Heart left ventricle (tissue), 16 donors: ENCODE results near the gene NKPD1. TPM values are rescaled to one million over a fixed set of nuclear protein-coding genes. Genes with fewer than 3 reads are reported as not detected.

Experiments used
- ATAC-seq, 4 donors: fragments of 200-7000 bp; cut with Tn5 transposase; one replicate each; pipeline ENCODE4 v1.9.1; 2020 to 2022; ENCODE audit warnings: moderate library complexity in 4 of 4, mild to moderate bottlenecking in 3 of 4, moderate number of reproducible peaks in 1 of 4
- DNase-seq, 5 donors: peaks; one replicate each; pipeline ENCODE4 v3.0.0-alpha.2; 2020
- H3K27ac ChIP-seq, 12 donors: fragments of 200-600 bp; sonication (generic) in 4 of 12; one replicate each; pipeline versions ENCODE4 v1.5.0 to v1.8.0; 2016 to 2022; ENCODE audit warnings: mild to moderate bottlenecking in 2 of 12
- H3K27me3 ChIP-seq, 9 donors: fragments of 200-600 bp; sonication (generic) in 2 of 9; one replicate each; pipeline versions ENCODE4 v1.5.1 to v1.8.0; 2016 to 2022; ENCODE audit warnings: mild to moderate bottlenecking in 3 of 9
- H3K36me3 ChIP-seq, 9 donors: fragments of 200-600 bp; sonication (generic) in 2 of 9; one replicate each; pipeline versions ENCODE4 v1.5.0 to v1.8.0; 2018 to 2022; ENCODE audit warnings: mild to moderate bottlenecking in 2 of 9
- H3K4me1 ChIP-seq, 12 donors: fragments of 200-600 bp; sonication (generic) in 4 of 12; one replicate each; pipeline versions ENCODE4 v1.5.0 to v1.8.0; 2016 to 2022; ENCODE audit warnings: mild to moderate bottlenecking in 3 of 12
- H3K4me3 ChIP-seq, 12 donors: fragments of 200-600 bp; sonication (generic) in 4 of 12; one replicate each; pipeline versions ENCODE4 v1.5.0 to v1.8.0; 2017 to 2022; ENCODE audit warnings: mild to moderate bottlenecking in 9 of 12, moderate library complexity in 4 of 12
- H3K9me3 ChIP-seq, 12 donors: fragments of 200-600 bp; sonication (generic) in 4 of 12; one replicate each; pipeline versions ENCODE4 v1.5.0 to v1.8.0; 2016 to 2022; ENCODE audit warnings: mild to moderate bottlenecking in 1 of 12
- POLR2A ChIP-seq, 2 donors: fragments of 450-650 bp; IDR thresholded peaks; one replicate each; pipeline ENCODE4 v1.6.1; 2017; ENCODE audit warnings: antibody characterized with exemption in 2 of 2, mild to moderate bottlenecking in 2 of 2, moderate library complexity in 2 of 2
- WGBS, 4 donors: extraction: QIAGEN DNeasy Blood & Tissue Kit in 2 of 4; methylation state at CpG; one replicate each; pipeline versions ENCODE4 v1.1.5 to v1.1.7; 2013 to 2018; 5-methylcytosine and 5-hydroxymethylcytosine counted together
- intact Hi-C, 10 donors: fragments of 100-400 bp; cut with DNase I; formaldehyde crosslinking; loops; one replicate each; pipeline versions ENCODE4 v1.11.1 to v1.14.2; 2022
- polyA plus RNA-seq, 2 donors: library from polyadenylated mRNA; stranded (reverse); fragments of 200-250 nt; gene quantifications; one replicate each; pipeline ENCODE4 v1.2.3, GENCODE V29; 2013
- total RNA-seq, 9 donors: library from RNA; depleted of rRNA in 2 of 9; stranded (reverse); fragments of >200 nt in 2 of 9; fragmentation: NEBNext Ultra II Directional in 3 of 9; extraction: Animal tissue kit (Norgen Biotek cat#: 25700) in 3 of 9; gene quantifications; one replicate each; pipeline versions ENCODE4 v1.1.0 to v1.2.4, GENCODE V29; 2016 to 2023
- TF ChIP-seq, protein P1 (sequence below), 12 donors: fragments of 200-600 bp; sonication (generic) in 4 of 12; IDR thresholded peaks; one replicate each; pipeline versions ENCODE4 v1.5.0 to v1.8.0; 2018 to 2022; ENCODE audit warnings: antibody characterized with exemption in 12 of 12, mild to moderate bottlenecking in 5 of 12
- donor health status: ischemic (EF 13 %, LVEDD 7.1; RV severe dilation, severe dysfunction).
- donor health status: healthy with polysubstance abuse.
- donor health status: DM: no; HTN: yes; CAD: no.
- donor health status: DM: no; HTN: no; CAD: no.
- donor health status: ischemic (EF 25% LVEDD 6.9; RV normal size, moderate dysfunction).
- donor health status: ischemic (EF 25% LVEDD 5.7; RV mildly dilated, moderate dysfunction).
- donor health status: healthy.
- donor health status: DM: yes; HTN: yes; CAD: no.
- donor health status: ischemic (EF 35%, LVEDD 5.7; RV mildly dilated, moderate dysfunction).
- donor health status: nonischemic (EF 11% LVEDD 7.7; RV severe dilation, severe dysfunction).
- donor health status: DM: yes; HTN: yes; CAD: no.
- donor health status: PGD.
- donor health status: ischemic (EF 29% LVEDD 5.4; RV normal size, mild dysfunction).
- donor health status: nonischemic (EF 23%, LVEDD 6.1; RV moderate dilation, normal function).

NKPD1 gene
- total and polyA plus RNA-seq, 11 donors = 0.09 to 0.28 (median 0.14) TPM; not detected in 7

DNA sequence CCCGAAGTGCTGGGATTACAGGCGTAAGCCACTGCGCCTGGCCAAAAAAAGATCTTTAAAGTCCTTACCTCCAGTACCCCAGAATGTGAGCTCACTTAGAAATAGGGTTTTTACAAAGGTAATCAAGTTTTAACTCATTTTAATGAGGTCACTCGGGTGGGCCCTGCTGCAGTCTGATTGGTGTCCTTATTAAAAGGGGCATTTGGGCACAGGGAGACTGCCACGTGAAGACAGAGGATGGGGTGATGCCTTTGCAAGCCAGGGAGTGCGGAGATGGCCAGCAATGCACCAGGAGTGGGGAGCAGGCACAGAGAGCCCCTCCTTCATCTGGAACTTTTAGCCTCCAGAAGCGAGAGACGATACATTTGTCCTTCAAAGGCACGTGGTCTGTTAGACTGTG is 11.7 kb downstream of the NKPD1 start:
- no peak for ATAC-seq
- no peaks in the 10 kb centered on the region for H3K9me3 ChIP-seq
- DNase-seq = no peak
- intact Hi-C loops = no loop called here
- peaks cover 14 to 26% (median 23%) of the 10 kb centered on the region in 12 donors for H3K4me1 ChIP-seq
- TF ChIP-seq, protein P1, sequence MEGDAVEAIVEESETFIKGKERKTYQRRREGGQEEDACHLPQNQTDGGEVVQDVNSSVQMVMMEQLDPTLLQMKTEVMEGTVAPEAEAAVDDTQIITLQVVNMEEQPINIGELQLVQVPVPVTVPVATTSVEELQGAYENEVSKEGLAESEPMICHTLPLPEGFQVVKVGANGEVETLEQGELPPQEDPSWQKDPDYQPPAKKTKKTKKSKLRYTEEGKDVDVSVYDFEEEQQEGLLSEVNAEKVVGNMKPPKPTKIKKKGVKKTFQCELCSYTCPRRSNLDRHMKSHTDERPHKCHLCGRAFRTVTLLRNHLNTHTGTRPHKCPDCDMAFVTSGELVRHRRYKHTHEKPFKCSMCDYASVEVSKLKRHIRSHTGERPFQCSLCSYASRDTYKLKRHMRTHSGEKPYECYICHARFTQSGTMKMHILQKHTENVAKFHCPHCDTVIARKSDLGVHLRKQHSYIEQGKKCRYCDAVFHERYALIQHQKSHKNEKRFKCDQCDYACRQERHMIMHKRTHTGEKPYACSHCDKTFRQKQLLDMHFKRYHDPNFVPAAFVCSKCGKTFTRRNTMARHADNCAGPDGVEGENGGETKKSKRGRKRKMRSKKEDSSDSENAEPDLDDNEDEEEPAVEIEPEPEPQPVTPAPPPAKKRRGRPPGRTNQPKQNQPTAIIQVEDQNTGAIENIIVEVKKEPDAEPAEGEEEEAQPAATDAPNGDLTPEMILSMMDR (IDR thresholded peaks at IDR 0.05) = no peak
- no peak for TF ChIP-seq POLR2A (IDR thresholded peaks at IDR 0.05)
- peaks cover 3 to 29% (median 15%) of the 10 kb centered on the region in 9 donors for H3K27me3 ChIP-seq
- H3K36me3 ChIP-seq = peaks cover 0 to 31% (median 15%) of the 10 kb centered on the region in 9 donors
- no peak overlapping the region for H3K4me3 ChIP-seq
- WGBS, 4 donors = 84 to 98% (median 88%) methylated on average over 9 of the region's 9 CpGs
- no peak overlapping the region for H3K27ac ChIP-seq

DNA sequence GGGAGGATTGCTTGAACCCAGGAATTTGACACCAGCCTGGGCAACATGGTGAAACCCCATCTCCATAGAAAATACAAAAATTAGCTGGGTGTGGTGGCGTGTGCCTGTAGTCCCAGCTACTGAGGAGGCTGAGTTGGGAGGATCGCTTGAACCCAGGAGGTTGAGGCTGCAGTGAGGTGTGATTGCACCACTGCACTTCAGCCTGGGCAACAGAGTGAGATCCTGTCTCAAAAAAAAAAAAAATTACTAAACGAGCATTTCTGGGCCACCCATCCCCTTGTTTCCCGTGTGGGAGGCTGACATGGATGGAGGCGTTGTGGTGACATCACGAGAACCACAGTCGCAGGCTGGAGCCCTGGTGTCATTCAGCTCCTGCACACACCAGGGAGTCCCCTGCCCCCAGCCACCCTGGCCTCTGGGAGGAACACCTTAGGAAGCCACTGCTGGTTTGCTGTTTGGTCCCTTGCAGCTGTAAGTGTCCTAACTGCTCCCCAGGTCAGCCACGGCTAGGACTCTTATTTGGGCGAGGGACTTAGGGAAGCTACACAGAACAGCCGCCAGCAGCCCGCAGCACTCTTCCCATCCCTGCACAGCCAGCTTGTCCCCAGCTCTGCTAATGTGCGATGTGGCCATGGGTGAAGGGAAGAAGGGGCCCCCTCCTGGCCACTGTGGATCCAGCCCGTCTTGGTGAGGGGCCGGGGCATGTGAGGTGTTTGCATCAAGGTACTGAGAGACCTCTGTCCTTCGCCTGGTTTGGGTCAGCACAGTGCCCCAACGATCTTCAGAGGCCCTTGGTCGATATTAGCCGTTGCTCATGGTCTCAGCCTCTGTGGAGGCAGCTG is 12.7 kb downstream of the NKPD1 start:
- TF ChIP-seq POLR2A (IDR thresholded peaks at IDR 0.05) = no peak
- TF ChIP-seq, protein P1 (IDR thresholded peaks at IDR 0.05) = no peak
- no peak overlapping the region for H3K27ac ChIP-seq
- no peaks in the 10 kb centered on the region for H3K9me3 ChIP-seq
- intact Hi-C loops = no loop called here
- H3K4me1 ChIP-seq = peaks cover 7 to 15% (median 13%) of the 10 kb centered on the region in 12 donors
- ATAC-seq (no peak), DNase-seq (no peak)
- WGBS, 4 donors = 84 to 93% (median 88%) methylated on average over 11 to 18 of the region's 18 CpGs
- H3K4me3 ChIP-seq = no peak overlapping the region
- peaks cover 3 to 23% (median 15%) of the 10 kb centered on the region in 9 donors for H3K27me3 ChIP-seq
- H3K36me3 ChIP-seq = peaks cover 0 to 38% (median 19%) of the 10 kb centered on the region in 9 donors

DNA sequence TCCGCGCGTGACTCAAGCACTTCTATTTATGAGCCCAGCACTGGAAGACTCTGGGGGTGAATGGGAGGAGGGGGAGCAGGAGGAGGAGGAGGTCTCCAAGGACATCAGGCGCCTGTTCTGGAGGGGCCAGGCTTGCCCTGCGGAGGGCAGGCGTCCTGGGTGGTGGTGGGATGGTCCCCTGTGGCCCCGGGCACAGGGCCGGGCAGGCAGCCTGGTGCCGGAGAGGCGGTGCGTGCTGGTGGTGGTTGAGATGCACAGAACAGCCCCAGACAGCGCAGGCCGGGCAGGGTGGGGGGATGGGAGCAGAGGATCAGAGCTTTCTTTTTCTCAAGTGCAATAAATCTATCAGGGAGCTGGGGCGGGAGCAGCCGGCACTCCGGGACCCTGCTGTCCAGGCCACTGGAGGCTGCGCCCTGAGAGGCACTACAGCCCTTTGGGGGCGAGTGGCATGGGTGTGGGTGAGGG is 14.0 kb downstream of the NKPD1 start:
- Histone ChIP-seq H3K4me3 (no peak overlapping the region), H3K27ac (no peak overlapping the region), H3K36me3 (peaks cover 0 to 50% (median 30%) of the 10 kb centered on the region in 9 donors), H3K27me3 (peaks cover 0 to 14% (median 6%) of the 10 kb centered on the region in 9 donors), H3K4me1 (peaks cover 0 to 2% (median 1%) of the 10 kb centered on the region in 12 donors), H3K9me3 (no peaks in the 10 kb centered on the region)
- no peak for ATAC-seq
- DNase-seq = no peak
- intact Hi-C loops = no loop called here
- 89 to 97% (median 96%) methylated on average over 17 to 18 of the region's 18 CpGs for WGBS, 4 donors
- TF ChIP-seq, protein P1 (IDR thresholded peaks at IDR 0.05) = no peak
- TF ChIP-seq POLR2A (IDR thresholded peaks at IDR 0.05) = no peak

DNA sequence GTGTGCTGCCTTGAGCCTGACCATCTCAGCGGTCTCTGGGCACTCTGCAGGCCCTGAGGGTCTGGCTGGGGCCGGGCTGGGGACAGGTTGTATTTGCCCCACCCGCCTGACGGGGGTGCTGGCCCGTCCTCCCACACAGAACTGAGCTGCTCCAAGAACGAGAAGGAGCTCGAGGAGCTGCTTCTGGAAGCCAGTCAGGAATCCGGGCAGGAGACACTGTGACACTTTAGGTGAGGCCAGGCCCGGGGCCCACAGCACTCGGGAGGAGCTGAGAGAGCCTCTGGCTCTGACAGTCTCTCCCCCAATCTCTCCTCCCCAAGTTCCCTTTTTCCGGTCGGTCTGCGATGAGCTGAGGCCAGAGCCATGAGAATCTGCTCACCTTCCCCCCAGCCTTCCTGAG is 14.5 kb downstream of the NKPD1 start:
- Histone ChIP-seq H3K4me1 (no peaks in the 10 kb centered on the region), H3K4me3 (no peak overlapping the region), H3K9me3 (no peaks in the 10 kb centered on the region), H3K27ac (no peak overlapping the region), H3K27me3 (peaks cover 0 to 8% (median under 1%) of the 10 kb centered on the region in 9 donors), H3K36me3 (peaks cover 0 to 55% (median 33%) of the 10 kb centered on the region in 9 donors)
- no peak for DNase-seq
- 82 to 92% (median 89%) methylated on average over 10 to 13 of the region's 13 CpGs for WGBS, 4 donors
- TF ChIP-seq, protein P1 (IDR thresholded peaks at IDR 0.05) = no peak
- TF ChIP-seq POLR2A (IDR thresholded peaks at IDR 0.05) = no peak
- no peak for ATAC-seq
- intact Hi-C loops = no loop called here
